Measurements from ENCODE around the gene ITGB4. TPM values are rescaled to one million over a fixed set of nuclear protein-coding genes. Genes with fewer than 3 reads are reported as not detected.

Gene ITGB4
- total and polyA plus RNA-seq, 2 of the 13 experiments (the other 11 are each of a cell fraction or from before 2014, with no cell fraction given): 6.9 to 14.5 TPM

- no peak for TF ChIP-seq POGK (CRISPR knock-in tag; conservative IDR thresholded peaks at IDR 0.05)
- TF ChIP-seq ZNF263 (CRISPR knock-in tag; IDR thresholded peaks at IDR 0.05): no peak
- TF ChIP-seq SALL1 (CRISPR knock-in tag; IDR thresholded peaks at IDR 0.05): no peak
- TF ChIP-seq CBX1 (IDR thresholded peaks at IDR 0.05; ENCODE audit: low read depth): no peak
- no peak for TF ChIP-seq ZNF138 (CRISPR knock-in tag; IDR thresholded peaks at IDR 0.05; ENCODE audit: low read depth)
- TF ChIP-seq GATAD2A (CRISPR knock-in tag; IDR thresholded peaks at IDR 0.05): no peak
These were observed 28.3 kb upstream of the ITGB4 start (continued) for GRCh38 chr17:75692976-75693375.

GRCh38 chr17:75693500-75694481 lies 27.5 kb upstream of the ITGB4 start:
- H3K27me3 ChIP-seq (ENCODE audit: control insufficient read depth in 1 of 2, insufficient read depth in 2 of 2, low read length in 2 of 2): no peaks in the 10 kb centered on the region
- H3K9ac ChIP-seq (ENCODE audit: insufficient read depth, low read depth, low read length): no peak overlapping the region
- BruUV-seq (replicated peaks): no TSS peak
- TF ChIP-seq RXRA (CRISPR knock-in tag; IDR thresholded peaks at IDR 0.05): no peak
- TF ChIP-seq HIC2 (CRISPR knock-in tag; IDR thresholded peaks at IDR 0.05; ENCODE audit: low read depth): no peak
- TF ChIP-seq NAIF1 (CRISPR knock-in tag; IDR thresholded peaks at IDR 0.05; ENCODE audit: borderline replicate concordance): no peak
- TF ChIP-seq IKZF4 (CRISPR knock-in tag; IDR thresholded peaks at IDR 0.05; ENCODE audit: borderline replicate concordance, low read depth, not compliant biosample characterization): no peak
- no peak for TF ChIP-seq RORA (CRISPR knock-in tag; IDR thresholded peaks at IDR 0.05)
- TF ChIP-seq KLF16 (CRISPR knock-in tag; IDR thresholded peaks at IDR 0.05): no peak
- TF ChIP-seq ZNF550 (CRISPR knock-in tag; IDR thresholded peaks at IDR 0.05; ENCODE audit: borderline replicate concordance): no peak
- TF ChIP-seq GATA4 (IDR thresholded peaks at IDR 0.05; ENCODE audit: borderline replicate concordance, low read depth): no peak
- TF ChIP-seq ZSCAN21 (CRISPR knock-in tag; IDR thresholded peaks at IDR 0.05; ENCODE audit: borderline replicate concordance): no peak

More at GRCh38 chr17:75693500-75694481, 27.5 kb upstream of the ITGB4 start:
- WGBS (ENCODE audit: low lambda C conversion rate): 92% methylated on average over 17 of the region's 19 CpGs
- Histone ChIP-seq H3K4me1 (ENCODE audit: insufficient read depth, low read length) (peaks cover 24% of the 10 kb centered on the region), H4K20me1 (ENCODE audit: insufficient read depth, low read length) (no peaks in the 10 kb centered on the region; the same call in 1 of the 2 replicates), H3K27ac (ENCODE audit: extremely low read length, insufficient read depth, low read length) (no peak overlapping the region), H3K9me3 (ENCODE audit: low read length) (no peaks in the 10 kb centered on the region), H3K79me2 (ENCODE audit: insufficient read depth, low read length) (peaks cover 9% of the 10 kb centered on the region), H3K4me2 (ENCODE audit: low read depth, low read length) (no peak overlapping the region), H3K36me3 (replicated peaks in 1 of 2; ENCODE audit: control insufficient read depth in 1 of 2, insufficient read depth in 2 of 2, low read length in 2 of 2) (peaks cover 29 to 71% of the 10 kb centered on the region in 2 experiments), H3K4me3 (replicated peaks in 1 of 3; ENCODE audit: insufficient read depth in 1 of 3, low read depth in 2 of 3, low read length in 3 of 3) (no peak overlapping the region), H2AFZ (ENCODE audit: low read length) (no peak overlapping the region)
- ATAC-seq: no peak
- DNase-seq (ENCODE audit: low spot score): no peak
- CTCF ChIA-PET (ENCODE audit: low intra/inter-chr PET ratio, low total read pairs): no interaction called here
- in situ Hi-C loops (cut with HindIII; ENCODE audit: extremely low pct_ligation_motif_present, low pct_unique_long_range_greater_than_20kb) (no loop called here), intact Hi-C loops (cut with micrococcal nuclease; ENCODE audit: unreplicated experiment) (no loop called here)
- POLR2A ChIA-PET: interaction anchor here (2.5 kb wide), 1 partner anchor 86 kb away, joined by 7 read pairs; a partner anchor contains a TSS
- FAIRE-seq: no peak
